ENCODE data around the gene EQTN.

Gene EQTN

DNA sequence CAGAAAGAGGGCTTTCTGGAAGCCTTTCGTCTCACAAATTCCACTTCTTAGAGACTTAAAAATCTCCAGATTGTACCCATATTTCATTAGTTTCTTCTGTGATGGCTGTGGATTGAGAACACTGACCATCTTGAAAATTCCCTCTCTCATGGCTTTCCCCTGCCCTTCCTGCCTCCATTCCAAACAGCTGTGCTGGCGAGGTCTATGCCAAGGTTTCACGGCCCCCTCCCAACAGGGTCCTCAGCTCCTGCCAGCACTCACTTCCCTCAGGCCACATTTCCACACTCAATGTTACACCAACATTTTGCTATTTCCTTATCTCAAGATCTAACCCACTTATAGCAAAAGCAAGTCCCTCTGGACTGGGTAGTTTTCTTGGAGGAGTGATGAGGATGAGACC lies 40.3 kb upstream of the EQTN start:
- Histone ChIP-seq H4K12ac (ENCODE audit: low read depth, low read length) (no peak overlapping the region), H3K23ac (ENCODE audit: low read length) (no peak overlapping the region), H3K79me2 (ENCODE audit: control insufficient read depth, insufficient read depth, low read length, poor library complexity) (peaks cover 3% of the 10 kb centered on the region), H2BK120ac (ENCODE audit: insufficient read depth, low read length, poor library complexity) (peak overlapping the region; percentile 48), H2AK5ac (ENCODE audit: low read length) (peak overlapping the region; percentile 65), H3K4me3 (ENCODE audit: low read depth, low read length) (no peak overlapping the region), H3K27me3 (ENCODE audit: insufficient read depth, low read length) (no peaks in the 10 kb centered on the region), H4K91ac (ENCODE audit: low read depth, low read length) (no peak overlapping the region), H2BK12ac (ENCODE audit: low read length) (no peak overlapping the region), H3K9me3 (ENCODE audit: insufficient read depth, low read depth, low read length) (no peaks in the 10 kb centered on the region), H3K9ac (ENCODE audit: low read length) (no peak overlapping the region), H3K14ac (ENCODE audit: low read length) (no peak overlapping the region), H3K4ac (ENCODE audit: low read depth, low read length) (no peak overlapping the region), H3K4me2 (ENCODE audit: low read length) (no peak overlapping the region), H3K36me3 (ENCODE audit: control insufficient read depth in 1 of 2, insufficient read depth in 2 of 2, low read length in 2 of 2) (no peaks in the 10 kb centered on the region), H4K8ac (ENCODE audit: low read depth, low read length) (no peak overlapping the region), H3K4me1 (ENCODE audit: control insufficient read depth in 1 of 2, insufficient read depth in 2 of 2, low read length in 2 of 2) (peaks cover 6 to 22% of the 10 kb centered on the region in 2 experiments), H2AFZ (ENCODE audit: insufficient read depth, low read length, poor library complexity) (no peak overlapping the region), H2BK5ac (ENCODE audit: low read depth, low read length, poor library complexity) (no peak overlapping the region), H3K27ac (ENCODE audit: low read depth, low read length) (no peak overlapping the region), H3K18ac (ENCODE audit: low read length) (no peak overlapping the region), H3K79me1 (ENCODE audit: low read length) (peaks cover 4% of the 10 kb centered on the region)
- peak; percentile 9 to 68 for DNase-seq
- no CpG with 5 or more reads among the region's 3 CpGs for WGBS (ENCODE audit: extremely low coverage, insufficient coverage, insufficient read length)

- Histone ChIP-seq H3K79me1 (ENCODE audit: low read length) (peaks cover 4% of the 10 kb centered on the region), H4K91ac (ENCODE audit: low read depth, low read length) (no peak overlapping the region), H2AK5ac (ENCODE audit: low read length) (peak overlapping the region; percentile 65), H3K23ac (ENCODE audit: low read length) (no peak overlapping the region), H3K4ac (ENCODE audit: low read depth, low read length) (peak overlapping the region; percentile 40), H3K27me3 (ENCODE audit: insufficient read depth, low read length) (no peaks in the 10 kb centered on the region), H3K9ac (ENCODE audit: low read length) (no peak overlapping the region), H2BK5ac (ENCODE audit: low read depth, low read length, poor library complexity) (no peak overlapping the region), H3K9me3 (ENCODE audit: insufficient read depth, low read depth, low read length) (no peaks in the 10 kb centered on the region), H2AFZ (ENCODE audit: insufficient read depth, low read length, poor library complexity) (no peak overlapping the region), H3K4me3 (ENCODE audit: low read depth, low read length) (no peak overlapping the region), H3K4me2 (ENCODE audit: low read length) (no peak overlapping the region), H4K8ac (ENCODE audit: low read depth, low read length) (peak overlapping the region; percentile 70), H4K12ac (ENCODE audit: low read depth, low read length) (no peak overlapping the region), H3K27ac (ENCODE audit: low read depth, low read length) (no peak overlapping the region), H3K36me3 (ENCODE audit: control insufficient read depth in 1 of 2, insufficient read depth in 2 of 2, low read length in 2 of 2) (no peaks in the 10 kb centered on the region), H2BK12ac (ENCODE audit: low read length) (no peak overlapping the region), H3K14ac (ENCODE audit: low read length) (no peak overlapping the region), H2BK120ac (ENCODE audit: insufficient read depth, low read length, poor library complexity) (peak overlapping the region; percentile 48), H3K79me2 (ENCODE audit: control insufficient read depth, insufficient read depth, low read length, poor library complexity) (peaks cover 3% of the 10 kb centered on the region), H3K18ac (ENCODE audit: low read length) (peak overlapping the region; percentile 84), H3K4me1 (ENCODE audit: control insufficient read depth in 1 of 2, insufficient read depth in 2 of 2, low read length in 2 of 2) (peaks cover 6 to 22% of the 10 kb centered on the region in 2 experiments)
- no CpG with 5 or more reads among the region's 10 CpGs for WGBS (ENCODE audit: extremely low coverage, insufficient coverage, insufficient read length)
- DNase-seq, result no peak
Measured at GRCh38 chr9:27336829-27337228, 39.9 kb upstream of the EQTN start.

- Histone ChIP-seq H3K14ac (ENCODE audit: low read length) (no peak overlapping the region), H2AK5ac (ENCODE audit: low read length) (no peak overlapping the region), H3K79me1 (ENCODE audit: low read length) (peaks cover 4% of the 10 kb centered on the region), H2BK120ac (ENCODE audit: insufficient read depth, low read length, poor library complexity) (peak overlapping the region; percentile 7), H4K12ac (ENCODE audit: low read depth, low read length) (no peak overlapping the region), H3K27me3 (ENCODE audit: insufficient read depth, low read length) (no peaks in the 10 kb centered on the region), H3K36me3 (ENCODE audit: control insufficient read depth in 1 of 2, insufficient read depth in 2 of 2, low read length in 2 of 2) (peaks cover 0 to 3% of the 10 kb centered on the region in 2 experiments), H3K27ac (ENCODE audit: low read depth, low read length) (no peak overlapping the region), H4K91ac (ENCODE audit: low read depth, low read length) (peak overlapping the region; percentile 60), H3K4me1 (ENCODE audit: control insufficient read depth in 1 of 2, insufficient read depth in 2 of 2, low read length in 2 of 2) (peaks cover 6 to 22% of the 10 kb centered on the region in 2 experiments), H3K9me3 (ENCODE audit: insufficient read depth, low read depth, low read length) (no peaks in the 10 kb centered on the region), H3K4ac (ENCODE audit: low read depth, low read length) (no peak overlapping the region), H4K8ac (ENCODE audit: low read depth, low read length) (no peak overlapping the region), H3K9ac (ENCODE audit: low read length) (no peak overlapping the region), H3K23ac (ENCODE audit: low read length) (no peak overlapping the region), H3K18ac (ENCODE audit: low read length) (no peak overlapping the region), H2AFZ (ENCODE audit: insufficient read depth, low read length, poor library complexity) (no peak overlapping the region), H2BK12ac (ENCODE audit: low read length) (peak overlapping the region; percentile 69), H2BK5ac (ENCODE audit: low read depth, low read length, poor library complexity) (no peak overlapping the region), H3K79me2 (ENCODE audit: control insufficient read depth, insufficient read depth, low read length, poor library complexity) (peaks cover 3% of the 10 kb centered on the region), H3K4me2 (ENCODE audit: low read length) (no peak overlapping the region), H3K4me3 (ENCODE audit: low read depth, low read length) (no peak overlapping the region)
- no peak for DNase-seq
- WGBS (ENCODE audit: extremely low coverage, insufficient coverage, insufficient read length), result no CpG with 5 or more reads among the region's 1 CpG
Measured at GRCh38 chr9:27336126-27336525, 39.2 kb upstream of the EQTN start.

- no peak overlapping the region for H2AK5ac ChIP-seq (ENCODE audit: low read length)
- H2BK12ac ChIP-seq (ENCODE audit: low read length), result no peak overlapping the region
- DNase-seq, result peak in 1 of 2 donors; percentile 39
- peaks cover 4 to 7% of the 10 kb centered on the region in 2 experiments for H3K36me3 ChIP-seq (ENCODE audit: control insufficient read depth in 1 of 2, insufficient read depth in 2 of 2, low read length in 2 of 2)
- no peak overlapping the region for H2BK120ac ChIP-seq (ENCODE audit: insufficient read depth, low read length, poor library complexity)
- no CpG with 5 or more reads among the region's 6 CpGs for WGBS (ENCODE audit: extremely low coverage, insufficient coverage, insufficient read length)
- H3K4me2 ChIP-seq (ENCODE audit: low read length), result no peak overlapping the region
- no peak overlapping the region for H3K27ac ChIP-seq (ENCODE audit: low read depth, low read length)
- no peaks in the 10 kb centered on the region for H3K9me3 ChIP-seq (ENCODE audit: insufficient read depth, low read depth, low read length)
- H2AFZ ChIP-seq (ENCODE audit: insufficient read depth, low read length, poor library complexity), result no peak overlapping the region
- H3K27me3 ChIP-seq (ENCODE audit: insufficient read depth, low read length), result no peaks in the 10 kb centered on the region
- no peak overlapping the region for H4K12ac ChIP-seq (ENCODE audit: low read depth, low read length)
- H3K4ac ChIP-seq (ENCODE audit: low read depth, low read length), result no peak overlapping the region
- H3K79me2 ChIP-seq (ENCODE audit: control insufficient read depth, insufficient read depth, low read length, poor library complexity), result peaks cover 3% of the 10 kb centered on the region
- peaks cover 4% of the 10 kb centered on the region for H3K79me1 ChIP-seq (ENCODE audit: low read length)
- H3K23ac ChIP-seq (ENCODE audit: low read length), result no peak overlapping the region
- H3K14ac ChIP-seq (ENCODE audit: low read length), result no peak overlapping the region
- H4K8ac ChIP-seq (ENCODE audit: low read depth, low read length), result no peak overlapping the region
- peaks cover 6 to 22% of the 10 kb centered on the region in 2 experiments for H3K4me1 ChIP-seq (ENCODE audit: control insufficient read depth in 1 of 2, insufficient read depth in 2 of 2, low read length in 2 of 2)
- no peak overlapping the region for H2BK5ac ChIP-seq (ENCODE audit: low read depth, low read length, poor library complexity)
- H3K9ac ChIP-seq (ENCODE audit: low read length), result no peak overlapping the region
- no peak overlapping the region for H3K18ac ChIP-seq (ENCODE audit: low read length)
- H4K91ac ChIP-seq (ENCODE audit: low read depth, low read length), result no peak overlapping the region
- H3K4me3 ChIP-seq (ENCODE audit: low read depth, low read length), result no peak overlapping the region
Measured at GRCh38 chr9:27335075-27335474, 38.1 kb upstream of the EQTN start.
